Tibial artery (tissue), 4 donors: Measurements from ENCODE around the gene IGF2R.

ENCODE experiments used
- DNase-seq, 2 donors: peaks; one replicate each; pipeline ENCODE4 v3.0.0-alpha.2; 2019
- H3K27ac ChIP-seq, 2 donors: fragments of 200-600 bp; sonication (generic) in 1 of 2; 1 replicate in 1 of 2; 2 replicates in 1 of 2; pipeline ENCODE4 v1.5.1; 2018 to 2019; ENCODE audit warnings: mild to moderate bottlenecking in 1 of 2
- H3K27me3 ChIP-seq, 2 donors: fragments of 200-600 bp; sonication (generic) in 1 of 2; one replicate each; pipeline versions ENCODE4 v1.5.1 to v1.6.0; 2016 to 2019
- H3K36me3 ChIP-seq, 3 donors: fragments of 200-600 bp; sonication (generic) in 2 of 3; one replicate each; pipeline ENCODE4 v1.5.1; 2016 to 2019; ENCODE audit warnings: mild to moderate bottlenecking in 2 of 3
- H3K4me1 ChIP-seq, 4 donors: fragments of 200-600 bp; sonication (generic) in 2 of 4; 1 replicate in 3 of 4; 2 replicates in 1 of 4; pipeline ENCODE4 v1.5.1; 2016 to 2019
- H3K4me3 ChIP-seq, 2 donors: fragments of 200-600 bp; sonication (generic) in 1 of 2; 1 replicate in 1 of 2; 2 replicates in 1 of 2; pipeline ENCODE4 v1.5.1; 2018 to 2019; ENCODE audit warnings: mild to moderate bottlenecking in 2 of 2
- H3K9me3 ChIP-seq, 3 donors: fragments of 200-600 bp; sonication (generic) in 1 of 3; one replicate each; pipeline ENCODE4 v1.5.1; 2016 to 2019
- intact Hi-C: fragments of 100-400 bp; cut with DNase I; formaldehyde crosslinking; loops from one replicate; pipeline ENCODE4 v1.15.0; 2023; ENCODE audit warnings: low total_unique reads
- TF ChIP-seq, protein P1 (sequence below), 2 experiments: fragments of 200-600 bp in 1 of 2; fragments of 450-650 bp in 1 of 2; IDR thresholded peaks; one replicate each; pipeline ENCODE4 v1.5.1; 2017 to 2019; ENCODE audit warnings: antibody characterized with exemption in 2 of 2, mild to moderate bottlenecking in 1 of 2, moderate library complexity in 1 of 2

The IGF2R gene

DNA sequence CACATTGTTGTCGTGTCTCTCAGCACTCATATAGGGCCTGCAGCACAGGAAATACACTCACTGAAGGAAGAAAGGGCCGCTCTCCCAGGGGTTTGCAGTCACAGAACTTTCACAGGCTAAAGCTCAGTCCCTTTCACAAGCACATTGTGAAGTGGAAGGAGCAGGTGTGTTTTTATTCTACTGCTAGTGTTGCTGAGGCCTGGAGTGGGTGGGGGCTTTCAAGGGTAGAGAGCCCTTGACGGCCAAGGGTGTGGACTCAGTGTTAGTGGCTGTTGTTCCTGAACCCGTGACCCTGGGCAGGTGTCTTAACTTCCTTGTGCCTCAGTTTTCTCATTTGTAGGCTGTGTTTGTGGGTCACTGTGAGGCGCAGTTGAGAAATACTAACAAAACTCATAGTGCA lies 86.5 kb downstream of the IGF2R start:
- no peak overlapping the region for H3K4me3 ChIP-seq
- DNase-seq: no peak
- H3K27ac ChIP-seq: no peak overlapping the region
- H3K4me1 ChIP-seq: no peaks in the 10 kb centered on the region
- no peaks in the 10 kb centered on the region for H3K9me3 ChIP-seq
- H3K27me3 ChIP-seq: no peaks in the 10 kb centered on the region
- TF ChIP-seq, protein P1, sequence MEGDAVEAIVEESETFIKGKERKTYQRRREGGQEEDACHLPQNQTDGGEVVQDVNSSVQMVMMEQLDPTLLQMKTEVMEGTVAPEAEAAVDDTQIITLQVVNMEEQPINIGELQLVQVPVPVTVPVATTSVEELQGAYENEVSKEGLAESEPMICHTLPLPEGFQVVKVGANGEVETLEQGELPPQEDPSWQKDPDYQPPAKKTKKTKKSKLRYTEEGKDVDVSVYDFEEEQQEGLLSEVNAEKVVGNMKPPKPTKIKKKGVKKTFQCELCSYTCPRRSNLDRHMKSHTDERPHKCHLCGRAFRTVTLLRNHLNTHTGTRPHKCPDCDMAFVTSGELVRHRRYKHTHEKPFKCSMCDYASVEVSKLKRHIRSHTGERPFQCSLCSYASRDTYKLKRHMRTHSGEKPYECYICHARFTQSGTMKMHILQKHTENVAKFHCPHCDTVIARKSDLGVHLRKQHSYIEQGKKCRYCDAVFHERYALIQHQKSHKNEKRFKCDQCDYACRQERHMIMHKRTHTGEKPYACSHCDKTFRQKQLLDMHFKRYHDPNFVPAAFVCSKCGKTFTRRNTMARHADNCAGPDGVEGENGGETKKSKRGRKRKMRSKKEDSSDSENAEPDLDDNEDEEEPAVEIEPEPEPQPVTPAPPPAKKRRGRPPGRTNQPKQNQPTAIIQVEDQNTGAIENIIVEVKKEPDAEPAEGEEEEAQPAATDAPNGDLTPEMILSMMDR (IDR thresholded peaks at IDR 0.05): no peak
- intact Hi-C loops: no loop called here
- peaks cover 81 to 100% (median 95%) of the 10 kb centered on the region in 3 donors for H3K36me3 ChIP-seq

DNA sequence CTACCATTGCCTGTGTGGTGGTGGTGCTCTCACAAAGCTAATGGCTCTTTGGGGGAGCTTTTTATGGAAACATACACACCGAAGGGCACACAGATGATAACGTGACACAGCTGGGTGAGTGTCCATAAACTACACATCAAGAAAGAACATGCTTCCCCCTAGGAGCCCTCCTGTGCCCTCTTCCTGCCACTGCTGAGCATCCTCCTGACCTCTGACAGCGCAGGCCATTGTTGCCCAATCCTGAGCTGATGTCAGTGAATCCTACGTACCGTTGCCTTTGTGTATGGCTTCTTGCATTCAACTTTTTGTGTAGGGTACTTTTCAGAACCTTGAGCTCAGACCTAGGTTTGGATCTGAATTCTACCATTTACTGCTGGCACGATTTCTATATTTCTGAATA lies 86.9 kb downstream of the IGF2R start:
- peaks cover 81 to 100% (median 95%) of the 10 kb centered on the region in 3 donors for H3K36me3 ChIP-seq
- TF ChIP-seq, protein P1 (IDR thresholded peaks at IDR 0.05): no peak
- no peak for DNase-seq
- no peaks in the 10 kb centered on the region for H3K27me3 ChIP-seq
- intact Hi-C loops: no loop called here
- no peaks in the 10 kb centered on the region for H3K4me1 ChIP-seq
- no peaks in the 10 kb centered on the region for H3K9me3 ChIP-seq
- no peak overlapping the region for H3K27ac ChIP-seq
- H3K4me3 ChIP-seq: no peak overlapping the region

- H3K4me1 ChIP-seq: no peaks in the 10 kb centered on the region
- no peak overlapping the region for H3K4me3 ChIP-seq
- no peaks in the 10 kb centered on the region for H3K27me3 ChIP-seq
- H3K9me3 ChIP-seq: no peaks in the 10 kb centered on the region
- no peak for DNase-seq
- TF ChIP-seq, protein P1 (IDR thresholded peaks at IDR 0.05): no peak
- H3K36me3 ChIP-seq: peaks cover 80 to 100% (median 93%) of the 10 kb centered on the region in 3 donors
- intact Hi-C loops: no loop called here
- no peak overlapping the region for H3K27ac ChIP-seq
Observed at GRCh38 chr6:160057080-160057479, 88.2 kb downstream of the IGF2R start.

DNA sequence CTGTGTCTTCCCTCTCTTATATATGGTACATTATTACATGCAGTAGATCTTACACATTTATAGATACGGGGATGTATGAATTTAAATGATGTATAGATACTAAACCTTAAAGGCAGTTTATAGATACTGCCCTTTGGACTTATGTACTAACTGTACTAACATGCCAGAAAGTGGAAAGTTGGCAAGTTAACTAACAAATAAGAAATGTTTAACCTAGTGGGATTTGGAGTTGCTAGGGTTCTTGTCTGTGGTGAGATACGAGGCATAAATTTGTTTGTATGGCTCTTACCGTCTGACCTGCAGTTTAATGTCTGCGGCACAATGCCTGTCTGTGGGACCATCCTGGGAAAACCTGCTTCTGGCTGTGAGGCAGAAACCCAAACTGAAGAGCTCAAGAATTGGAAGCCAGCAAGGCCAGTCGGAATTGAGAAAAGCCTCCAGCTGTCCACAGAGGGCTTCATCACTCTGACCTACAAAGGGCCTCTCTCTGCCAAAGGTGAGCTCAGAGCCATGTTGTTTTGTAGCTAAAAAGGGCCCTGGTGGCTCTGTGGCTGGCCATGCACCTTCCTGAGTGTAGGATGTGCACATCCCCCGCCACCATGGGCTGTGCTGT lies 89.8 kb downstream of the IGF2R start:
- Histone ChIP-seq H3K27ac (no peak overlapping the region), H3K27me3 (no peaks in the 10 kb centered on the region), H3K4me3 (no peak overlapping the region), H3K9me3 (no peaks in the 10 kb centered on the region), H3K4me1 (no peaks in the 10 kb centered on the region), H3K36me3 (peaks cover 85 to 100% (median 87%) of the 10 kb centered on the region in 3 donors)
- DNase-seq: no peak
- TF ChIP-seq, protein P1 (IDR thresholded peaks at IDR 0.05): no peak
- intact Hi-C loops: no loop called here

- TF ChIP-seq, protein P1 (IDR thresholded peaks at IDR 0.05): no peak
- no peak for DNase-seq
- Histone ChIP-seq H3K9me3 (no peaks in the 10 kb centered on the region), H3K4me3 (no peak overlapping the region), H3K27ac (no peak overlapping the region), H3K4me1 (no peaks in the 10 kb centered on the region), H3K36me3 (peaks cover 84 to 100% (median 92%) of the 10 kb centered on the region in 3 donors), H3K27me3 (no peaks in the 10 kb centered on the region)
- intact Hi-C loops: no loop called here
Observed at GRCh38 chr6:160060221-160060620, 91.3 kb downstream of the IGF2R start.
